Choroid plexus epithelial cell (primary cell): Measurements from ENCODE around the gene CDK14.

Source experiments
- DNase-seq: peaks from one replicate; pipeline ENCODE4 v3.0.0-alpha.2; 2010; ENCODE audit warnings: low read depth
- H3K4me3 ChIP-seq: 2 replicates; pipeline ENCODE4 v1.5.1; 2011; ENCODE audit warnings: low read depth, mild to moderate bottlenecking, control low read depth, low read length, moderate library complexity
- TF ChIP-seq, protein P1 (sequence below): conservative IDR thresholded peaks from 2 replicates; pipeline ENCODE4 v1.5.1; 2011; ENCODE audit warnings: low read depth, mild to moderate bottlenecking, control low read depth, inconsistent platforms, low read length, moderate library complexity

Gene CDK14

DNA sequence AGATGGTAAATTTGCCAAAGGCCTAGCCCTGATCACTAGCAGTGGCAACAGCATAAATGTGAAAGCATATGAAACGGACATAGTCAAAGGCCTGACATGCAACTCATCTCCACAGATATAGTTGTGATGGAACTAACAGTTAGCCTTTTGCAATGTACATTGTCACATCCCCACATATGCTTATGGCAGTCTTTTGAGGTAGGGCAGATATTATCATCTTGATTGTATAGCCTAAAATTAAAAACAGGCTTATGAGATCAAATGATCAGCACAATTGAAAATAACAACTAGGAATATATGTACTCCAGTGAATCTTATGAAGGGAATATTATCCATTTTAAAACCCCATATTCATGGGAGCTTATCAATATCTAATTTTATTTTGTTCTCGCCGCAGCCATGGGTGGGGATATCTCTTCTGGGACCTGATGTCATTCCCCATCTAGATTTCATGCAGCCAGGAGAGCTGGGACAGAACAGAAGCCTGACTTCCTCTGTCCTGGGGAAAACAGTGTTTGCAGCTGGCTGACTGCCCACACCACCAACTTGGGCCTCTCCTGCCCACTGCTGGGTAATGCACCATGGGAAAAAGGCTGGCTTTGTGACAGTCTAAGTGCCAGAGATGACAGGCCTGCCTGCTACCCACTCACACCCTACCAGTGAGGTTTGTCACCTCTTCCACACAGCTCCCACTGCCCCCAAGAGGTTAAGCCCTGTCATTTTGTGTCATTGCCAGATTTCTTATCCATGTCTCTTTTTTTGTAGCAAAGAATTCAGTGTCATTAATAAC is 487.9 kb downstream of the CDK14 start:
- H3K4me3 ChIP-seq = no peak overlapping the region
- TF ChIP-seq, protein P1, sequence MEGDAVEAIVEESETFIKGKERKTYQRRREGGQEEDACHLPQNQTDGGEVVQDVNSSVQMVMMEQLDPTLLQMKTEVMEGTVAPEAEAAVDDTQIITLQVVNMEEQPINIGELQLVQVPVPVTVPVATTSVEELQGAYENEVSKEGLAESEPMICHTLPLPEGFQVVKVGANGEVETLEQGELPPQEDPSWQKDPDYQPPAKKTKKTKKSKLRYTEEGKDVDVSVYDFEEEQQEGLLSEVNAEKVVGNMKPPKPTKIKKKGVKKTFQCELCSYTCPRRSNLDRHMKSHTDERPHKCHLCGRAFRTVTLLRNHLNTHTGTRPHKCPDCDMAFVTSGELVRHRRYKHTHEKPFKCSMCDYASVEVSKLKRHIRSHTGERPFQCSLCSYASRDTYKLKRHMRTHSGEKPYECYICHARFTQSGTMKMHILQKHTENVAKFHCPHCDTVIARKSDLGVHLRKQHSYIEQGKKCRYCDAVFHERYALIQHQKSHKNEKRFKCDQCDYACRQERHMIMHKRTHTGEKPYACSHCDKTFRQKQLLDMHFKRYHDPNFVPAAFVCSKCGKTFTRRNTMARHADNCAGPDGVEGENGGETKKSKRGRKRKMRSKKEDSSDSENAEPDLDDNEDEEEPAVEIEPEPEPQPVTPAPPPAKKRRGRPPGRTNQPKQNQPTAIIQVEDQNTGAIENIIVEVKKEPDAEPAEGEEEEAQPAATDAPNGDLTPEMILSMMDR = no peak
- DNase-seq = peak; percentile 5

DNA sequence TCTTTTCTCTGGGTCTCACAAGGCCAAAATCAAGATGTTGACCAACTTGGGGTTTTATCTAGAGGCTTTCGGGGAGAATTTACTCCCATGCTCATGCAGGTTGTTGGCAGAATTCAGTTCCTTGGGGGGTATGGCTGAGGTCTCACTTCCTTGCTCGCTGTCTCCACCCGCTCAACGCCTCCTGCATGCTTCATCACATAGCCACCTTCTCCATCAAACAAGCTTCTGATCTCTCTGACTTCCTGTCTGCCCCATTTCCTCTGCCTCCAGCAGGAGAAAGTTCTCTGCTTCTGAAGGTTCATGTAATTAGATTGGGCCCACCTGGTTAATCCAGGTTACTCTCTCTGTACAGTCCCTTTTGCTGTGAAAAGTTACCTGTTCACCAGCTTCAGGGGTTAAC is 489.1 kb downstream of the CDK14 start:
- no peak overlapping the region for H3K4me3 ChIP-seq
- DNase-seq = no peak
- TF ChIP-seq, protein P1 = no peak

DNA sequence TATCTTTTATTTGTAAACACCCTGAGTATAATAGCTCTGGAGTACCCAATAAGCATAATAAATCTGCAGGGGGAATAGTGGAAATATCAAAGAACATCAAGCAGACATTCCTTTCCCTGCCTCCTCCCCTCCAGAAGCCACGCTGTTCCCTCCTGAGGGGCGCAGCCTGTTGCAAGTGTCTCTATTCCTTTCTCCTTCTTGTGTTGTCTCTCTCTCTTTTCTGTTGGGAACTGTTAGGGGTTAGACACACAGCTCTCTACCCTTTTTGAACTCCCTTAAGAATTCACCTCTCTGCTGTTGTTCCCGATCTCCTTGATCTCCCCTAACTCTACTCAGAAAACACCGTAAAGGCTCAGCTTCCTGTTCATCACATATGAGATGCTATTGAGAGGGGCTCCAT is 490.1 kb downstream of the CDK14 start:
- no peak overlapping the region for H3K4me3 ChIP-seq
- TF ChIP-seq, protein P1 = no peak
- no peak for DNase-seq

GRCh38 chr7:91088156-91088555 is 492.0 kb downstream of the CDK14 start:
- TF ChIP-seq, protein P1 = no peak
- no peak overlapping the region for H3K4me3 ChIP-seq
- DNase-seq = no peak

GRCh38 chr7:91088691-91089090 is 492.6 kb downstream of the CDK14 start:
- no peak overlapping the region for H3K4me3 ChIP-seq
- DNase-seq = no peak
- TF ChIP-seq, protein P1 = no peak

- peak overlapping the region; percentile 44 for H3K4me3 ChIP-seq
- TF ChIP-seq, protein P1 = peak; percentile 72
- DNase-seq = peak; percentile 65
These were observed 493.4 kb downstream of the CDK14 start for GRCh38 chr7:91089382-91089963.

DNA sequence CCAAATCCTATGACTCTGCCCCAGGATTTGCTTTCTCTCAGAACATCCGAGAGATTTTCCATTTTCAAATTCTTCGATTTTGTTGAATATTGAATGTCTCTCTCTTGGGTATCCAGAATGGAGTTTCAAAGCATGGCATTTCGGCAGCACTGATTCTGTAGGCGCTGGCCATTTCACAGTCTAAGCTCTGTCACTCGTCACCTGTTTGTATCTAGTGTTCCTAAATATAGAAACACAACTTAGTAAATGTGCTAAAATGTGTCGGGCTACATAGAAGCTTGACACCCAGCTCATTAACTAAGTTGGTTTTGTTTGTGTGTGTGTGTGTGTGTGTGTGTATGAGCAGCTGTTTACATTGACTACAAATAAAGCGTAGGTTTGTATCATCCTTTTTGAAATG is 494.6 kb downstream of the CDK14 start:
- TF ChIP-seq, protein P1 = no peak
- DNase-seq = no peak
- H3K4me3 ChIP-seq = no peak overlapping the region
